OCI-LY1 (cell line): ENCODE measurements around the gene DNAH9.

Source experiments
- CTCF ChIP-seq: fragments of 200-600 bp; sonication (generic), shearing (Covaris generic); IDR thresholded peaks from 2 replicates; pipeline ENCODE4 v1.5.1; 2017; ENCODE audit warnings: mild to moderate bottlenecking, antibody characterized with exemption, low read length, moderate library complexity, mixed read lengths
- EZH2 ChIP-seq: fragments of 200-600 bp; sonication (generic), shearing (Covaris generic); IDR thresholded peaks from 2 replicates; pipeline ENCODE4 v1.8.0; 2017; ENCODE audit warnings: borderline replicate concordance, mixed run types, mild to moderate bottlenecking, antibody characterized with exemption, low read length, moderate library complexity, mixed read lengths

GRCh38 chr17:11744696-11745095, 146.4 kb downstream of the DNAH9 start:
- no peak for TF ChIP-seq EZH2
- TF ChIP-seq CTCF, result no peak
